ENCODE data around the gene CREB3L2. TPM values are rescaled to one million over a fixed set of nuclear protein-coding genes. Genes with fewer than 3 reads are reported as not detected.

CREB3L2 gene
- total and polyA plus RNA-seq, 2 of the 4 experiments (the other 2 are of a cell fraction): 42.3 to 57.9 TPM

DNA sequence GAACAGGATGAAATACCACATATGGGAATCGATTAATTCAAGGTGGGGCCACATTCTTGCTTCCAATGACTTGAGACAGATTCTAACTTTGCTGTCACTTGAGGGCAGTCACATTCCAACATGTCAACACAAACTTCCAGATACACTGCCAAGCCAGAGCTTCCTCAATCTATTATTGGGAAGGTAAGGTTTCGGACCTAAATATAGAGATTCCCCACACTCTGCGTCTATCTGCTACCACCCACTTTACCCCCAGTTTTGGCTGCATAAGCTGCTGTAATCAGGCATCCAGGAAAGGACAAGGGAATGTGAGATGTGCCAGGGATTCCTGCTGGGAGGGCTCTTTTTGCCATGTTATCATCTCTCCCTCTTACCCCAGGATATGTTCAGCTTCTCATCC lies 134.6 kb downstream of the CREB3L2 start:
- intact Hi-C loops (cut with micrococcal nuclease): no loop called here
- Histone ChIP-seq H2BK20ac (ENCODE audit: low read depth, low read length) (no peak overlapping the region), H3K27ac (ENCODE audit: insufficient read depth, low read length) (no peak overlapping the region), H3K36me3 (ENCODE audit: control insufficient read depth, insufficient read depth, low read length) (peaks cover 19% of the 10 kb centered on the region), H3K23ac (ENCODE audit: low read depth, low read length) (no peak overlapping the region), H3K4ac (ENCODE audit: low read depth, low read length) (no peak overlapping the region), H2AFZ (replicated peaks; ENCODE audit: low read length, poor library complexity) (no peak overlapping the region), H4K20me1 (ENCODE audit: insufficient read depth, low read length) (peaks cover 4% of the 10 kb centered on the region; the same call in 1 of the 2 replicates), H4K5ac (ENCODE audit: low read depth, low read length) (no peak overlapping the region), H3K18ac (ENCODE audit: low read depth, low read length) (no peak overlapping the region), H4K8ac (ENCODE audit: low read depth in 2 of 2, low read length in 2 of 2) (no peak overlapping the region), H3K4me1 (ENCODE audit: control insufficient read depth, insufficient read depth, low read length) (peaks cover 7% of the 10 kb centered on the region), H2AK5ac (ENCODE audit: low read depth, low read length) (no peak overlapping the region), H3K4me2 (ENCODE audit: low read depth, low read length) (no peak overlapping the region), H3K56ac (ENCODE audit: extremely low read depth, insufficient read depth, low read length) (no peak overlapping the region), H4K91ac (ENCODE audit: insufficient read depth, low read depth, low read length) (no peak overlapping the region), H2BK120ac (ENCODE audit: low read depth, low read length) (no peak overlapping the region), H3K4me3 (ENCODE audit: insufficient read depth, low read depth, low read length) (no peak overlapping the region), H3K79me1 (ENCODE audit: low read depth in 1 of 2, low read length in 2 of 2) (peaks cover 7 to 24% of the 10 kb centered on the region in 2 experiments; a peak in 3 of 4 replicates), H3K9me3 (ENCODE audit: control insufficient read depth, insufficient read depth, low read length) (no peaks in the 10 kb centered on the region), H3K14ac (replicated peaks; ENCODE audit: low read depth, low read length) (no peak overlapping the region), H3K9me1 (ENCODE audit: insufficient read depth, low read length) (peaks cover 12% of the 10 kb centered on the region), H3K9ac (ENCODE audit: low read depth, low read length) (no peak overlapping the region), H3K27me3 (ENCODE audit: control insufficient read depth, insufficient read depth, low read length) (no peaks in the 10 kb centered on the region), H2AK9ac (replicated peaks; ENCODE audit: low read depth, low read length, poor library complexity) (no peak overlapping the region), H2BK15ac (ENCODE audit: low read depth, low read length) (no peak overlapping the region), H2BK5ac (ENCODE audit: low read depth, low read length, poor library complexity, severe bottlenecking) (no peak overlapping the region)
- no peak for DNase-seq
- BruUV-seq (replicated peaks): no TSS peak
- dilution Hi-C loops (cut with HindIII; ENCODE audit: low sequenced_read_pairs, unreplicated experiment): no loop called here
- ChIA-PET CTCF (no interaction called here), POLR2A (ENCODE audit: unreplicated experiment) (no interaction called here)
- in situ Hi-C loops (cut with MboI; ENCODE audit: low sequenced_read_pairs): no loop called here
- 100% methylated on average over 1 of the region's 3 CpGs; no CpG with 5 or more reads in 1 of the 2 experiments for WGBS, 2 experiments (ENCODE audit: extremely low coverage in 2 of 2, insufficient read length in 1 of 2)
- TF ChIP-seq RAD21 (IDR thresholded peaks at IDR 0.05; ENCODE audit: low read length) (no peak), CTCF (conservative IDR thresholded peaks at IDR 0.05; ENCODE audit: low read depth, low read length) (no peak), CEBPB (IDR thresholded peaks at IDR 0.05; ENCODE audit: low read depth, low read length) (no peak), USF2 (IDR thresholded peaks at IDR 0.05; ENCODE audit: low read depth, low read length) (no peak), MXI1 (IDR thresholded peaks at IDR 0.05; ENCODE audit: borderline replicate concordance, low read depth, low read length) (no peak)
- no peak for ATAC-seq (ENCODE audit: low read depth)
